ENCODE data around the gene TANGO2. TPM values are rescaled to one million over a fixed set of nuclear protein-coding genes. Genes with fewer than 3 reads are reported as not detected.
A peak's percentile ranks its signal among the peaks of the same experiment; 100 is the strongest.

The TANGO2 gene
- total RNA-seq, 1 experiment from 2014 or later: 17.0 TPM

GRCh38 chr22:20026996-20027601 is 6.2 kb downstream of the TANGO2 start:
- no peak overlapping the region for H3K4me2 ChIP-seq (ENCODE audit: low read length)
- no peak overlapping the region for H3K4me3 ChIP-seq (replicated peaks in 1 of 2; ENCODE audit: low read depth in 1 of 2, low read length in 2 of 2)
- no peak overlapping the region for H3K27ac ChIP-seq (ENCODE audit: low read depth, low read length)
- no peak overlapping the region for H3K9ac ChIP-seq (ENCODE audit: low read length)
- CTCF ChIA-PET: interaction anchor here (0.6 kb wide), 1 partner anchor 71 kb away, joined by 3 read pairs; no protein-coding TSS in a partner anchor
- no TSS peak for BruUV-seq (replicated peaks)
- ATAC-seq (no peak), DNase-seq (ENCODE audit: low read depth, low spot score) (no peak)
- RAD21 ChIA-PET (ENCODE audit: low non-redundant PET in 1 of 2, low total read pairs in 2 of 2, uncharacterized antibody in 2 of 2, unreplicated experiment in 2 of 2): no interaction called here
- H3K27me3 ChIP-seq (ENCODE audit: insufficient read depth, low read length): no peaks in the 10 kb centered on the region
- POLR2A ChIA-PET: no interaction called here
- no peak overlapping the region for H2AFZ ChIP-seq (ENCODE audit: low read depth, low read length, poor library complexity, severe bottlenecking)
- H3K79me2 ChIP-seq (ENCODE audit: insufficient read depth, low read length): peaks cover 19% of the 10 kb centered on the region; the same call in 1 of the 2 replicates
- intact Hi-C loops (cut with micrococcal nuclease): no loop called here
- H3K4me1 ChIP-seq (ENCODE audit: control insufficient read depth in 1 of 2, insufficient read depth in 2 of 2, low read length in 2 of 2): peaks cover 1 to 12% of the 10 kb centered on the region in 2 experiments; a peak in 3 of 4 replicates
- no peaks in the 10 kb centered on the region for H3K9me3 ChIP-seq (ENCODE audit: control insufficient read depth in 1 of 2, insufficient read depth in 1 of 2, low read depth in 1 of 2, low read length in 2 of 2)
- H3K9me2 ChIP-seq (ENCODE audit: insufficient read depth): no peaks in the 10 kb centered on the region
- TF ChIP-seq CTCF (IDR thresholded peaks at IDR 0.05 in 2 of 3, conservative IDR thresholded peaks at IDR 0.05 in 1 of 3; ENCODE audit: borderline replicate concordance in 1 of 3, insufficient read depth in 1 of 3, low read depth in 2 of 3, low read length in 2 of 3): no peak
- peak; percentile 33; the same call in 1 of the 2 replicates for TF ChIP-seq MAX (IDR thresholded peaks at IDR 0.05)
- H3K36me3 ChIP-seq (ENCODE audit: control insufficient read depth in 1 of 2, insufficient read depth in 2 of 2, low read length in 2 of 2): no peaks in the 10 kb centered on the region
- no peaks in the 10 kb centered on the region for H4K20me1 ChIP-seq (ENCODE audit: insufficient read depth)

- BruUV-seq (replicated peaks): no TSS peak
- Histone ChIP-seq H3K27me3 (ENCODE audit: insufficient read depth, low read length) (no peaks in the 10 kb centered on the region), H3K9me3 (ENCODE audit: control insufficient read depth in 1 of 2, insufficient read depth in 1 of 2, low read depth in 1 of 2, low read length in 2 of 2) (no peaks in the 10 kb centered on the region), H3K27ac (ENCODE audit: low read depth, low read length) (no peak overlapping the region), H3K9me2 (ENCODE audit: insufficient read depth) (no peaks in the 10 kb centered on the region), H3K9ac (ENCODE audit: low read length) (no peak overlapping the region), H4K20me1 (ENCODE audit: insufficient read depth) (no peaks in the 10 kb centered on the region), H3K4me2 (ENCODE audit: low read length) (no peak overlapping the region), H3K4me3 (replicated peaks in 1 of 2; ENCODE audit: low read depth in 1 of 2, low read length in 2 of 2) (no peak overlapping the region), H3K4me1 (ENCODE audit: control insufficient read depth in 1 of 2, insufficient read depth in 2 of 2, low read length in 2 of 2) (peaks cover 2 to 14% of the 10 kb centered on the region in 2 experiments; a peak in 3 of 4 replicates), H2AFZ (ENCODE audit: low read depth, low read length, poor library complexity, severe bottlenecking) (no peak overlapping the region), H3K79me2 (ENCODE audit: insufficient read depth, low read length) (peaks cover 8% of the 10 kb centered on the region; the same call in 1 of the 2 replicates), H3K36me3 (ENCODE audit: control insufficient read depth in 1 of 2, insufficient read depth in 2 of 2, low read length in 2 of 2) (no peaks in the 10 kb centered on the region)
- DNase-seq (ENCODE audit: low read depth, low spot score) (no peak), ATAC-seq (peak; percentile 73)
- intact Hi-C loops (cut with micrococcal nuclease): loop anchor here (1.0 kb wide), 1 partner anchor 58 kb away; no protein-coding TSS in a partner anchor
- no peak for TF ChIP-seq TCF7L2 (IDR thresholded peaks at IDR 0.05; ENCODE audit: borderline replicate concordance, extremely low read depth, insufficient read depth, insufficient read length)
- peak; percentile 59 for TF ChIP-seq RAD21 (IDR thresholded peaks at IDR 0.05; ENCODE audit: low read depth)
- no peak for TF ChIP-seq SRF (IDR thresholded peaks at IDR 0.05; ENCODE audit: low read depth)
- peak; percentile 19 to 56 (median 51); a peak in 4 of 6 replicates for TF ChIP-seq CTCF (IDR thresholded peaks at IDR 0.05 in 2 of 3, conservative IDR thresholded peaks at IDR 0.05 in 1 of 3; ENCODE audit: borderline replicate concordance in 1 of 3, insufficient read depth in 1 of 3, low read depth in 2 of 3, low read length in 2 of 3)
- TF ChIP-seq SIN3A (IDR thresholded peaks at IDR 0.05; ENCODE audit: low read depth): no peak
- ChIA-PET POLR2A (no interaction called here), RAD21 (ENCODE audit: low non-redundant PET in 1 of 2, low total read pairs in 2 of 2, uncharacterized antibody in 2 of 2, unreplicated experiment in 2 of 2) (no interaction called here), CTCF (interaction anchor here (0.6 kb wide), 1 partner anchor 72 kb away, joined by 3 read pairs; no protein-coding TSS in a partner anchor)
These were observed 7.3 kb downstream of the TANGO2 start for GRCh38 chr22:20027966-20028854.

Measured in HCT116 (cell line).